HL-60 (cell line): Measurements from ENCODE around the gene LVRN.

Experiments used
- DNase-seq, 2 experiments: peaks; one replicate each; pipeline ENCODE4 v3.0.0-alpha.2; 2010 to 2020; ENCODE audit warnings: low read depth in 1 of 2, low spot score in 1 of 2
- H3K27ac ChIP-seq: fragments of 250-450 bp; sonication (Bioruptor Pico); replicated peaks from 2 replicates; pipeline ENCODE4 v1.5.1; 2020; ENCODE audit warnings: mild to moderate bottlenecking, moderate library complexity
- H3K27me3 ChIP-seq: fragments of 250-450 bp; sonication (Bioruptor Pico); 2 replicates; pipeline ENCODE4 v1.5.1; 2021; ENCODE audit warnings: mild to moderate bottlenecking, moderate library complexity; ENCODE audit not compliant: insufficient read depth, poor library complexity, severe bottlenecking
- H3K4me3 ChIP-seq: replicated peaks from 2 replicates; pipeline ENCODE4 v1.5.1; 2011; ENCODE audit warnings: mild to moderate bottlenecking, control low read depth, low read length; ENCODE audit not compliant: insufficient read depth
- GABPA ChIP-seq: IDR thresholded peaks from 2 replicates; pipeline ENCODE4 v1.6.1; 2012; ENCODE audit warnings: low read depth
- POLR2AphosphoS5 ChIP-seq: IDR thresholded peaks from 2 replicates; pipeline ENCODE4 v1.6.1; 2012; ENCODE audit warnings: low read depth
- SPI1 ChIP-seq: IDR thresholded peaks from 2 replicates; pipeline ENCODE4 v1.6.1; 2012; ENCODE audit warnings: low read depth, mild to moderate bottlenecking, borderline replicate concordance
- TF ChIP-seq, protein P1 (sequence below): IDR thresholded peaks from 2 replicates; pipeline ENCODE4 v1.6.1; 2012; ENCODE audit warnings: low read depth; ENCODE audit not compliant: insufficient replicate concordance
- TF ChIP-seq, protein P2 (sequence below): IDR thresholded peaks from one replicate; pipeline ENCODE4 v1.5.1; 2011; ENCODE audit warnings: low read length, control low read depth, inconsistent platforms; ENCODE audit not compliant: insufficient read depth

LVRN gene

DNA sequence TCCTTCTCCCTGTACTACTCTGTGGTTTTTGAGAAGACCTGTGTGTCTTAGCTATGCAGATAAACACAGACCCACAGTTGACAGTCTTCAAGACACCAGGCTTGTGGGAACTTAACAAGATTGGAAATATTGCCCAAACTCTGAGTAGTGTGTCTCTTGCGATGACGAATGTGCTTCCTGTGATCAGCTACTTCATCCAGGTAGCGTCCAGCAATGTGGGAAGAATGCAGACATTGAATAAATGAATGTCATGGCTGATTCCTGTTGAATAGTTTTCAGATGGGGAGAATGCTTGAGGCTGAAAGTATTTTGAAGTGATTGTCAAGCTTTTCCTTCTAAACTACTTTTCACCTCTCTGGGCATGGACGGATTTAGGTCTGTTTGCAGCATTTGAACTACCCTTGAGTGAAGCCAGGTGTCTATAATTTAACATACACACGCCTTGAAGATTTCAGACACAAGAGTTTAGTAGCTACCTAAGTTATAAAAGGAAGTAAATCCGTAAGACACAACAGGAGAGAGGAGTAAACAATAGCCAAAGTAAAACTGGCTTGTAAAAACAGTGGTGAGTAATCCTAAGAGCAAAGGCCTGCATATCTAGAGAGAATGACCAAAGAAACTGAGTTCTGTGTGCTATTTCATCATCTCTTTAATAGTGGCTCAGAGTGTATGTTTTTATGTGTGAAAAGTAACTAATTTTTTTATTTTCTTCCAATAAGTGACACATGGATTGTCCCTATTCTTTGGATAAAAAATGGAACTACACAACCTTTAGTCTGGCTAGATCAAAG is 40.0 kb downstream of the LVRN start:
- Histone ChIP-seq H3K27ac (no peak overlapping the region), H3K4me3 (no peak overlapping the region), H3K27me3 (no peaks in the 10 kb centered on the region)
- no peak for DNase-seq
- TF ChIP-seq GABPA (no peak), POLR2AphosphoS5 (no peak), SPI1 (no peak)
- TF ChIP-seq, protein P1, sequence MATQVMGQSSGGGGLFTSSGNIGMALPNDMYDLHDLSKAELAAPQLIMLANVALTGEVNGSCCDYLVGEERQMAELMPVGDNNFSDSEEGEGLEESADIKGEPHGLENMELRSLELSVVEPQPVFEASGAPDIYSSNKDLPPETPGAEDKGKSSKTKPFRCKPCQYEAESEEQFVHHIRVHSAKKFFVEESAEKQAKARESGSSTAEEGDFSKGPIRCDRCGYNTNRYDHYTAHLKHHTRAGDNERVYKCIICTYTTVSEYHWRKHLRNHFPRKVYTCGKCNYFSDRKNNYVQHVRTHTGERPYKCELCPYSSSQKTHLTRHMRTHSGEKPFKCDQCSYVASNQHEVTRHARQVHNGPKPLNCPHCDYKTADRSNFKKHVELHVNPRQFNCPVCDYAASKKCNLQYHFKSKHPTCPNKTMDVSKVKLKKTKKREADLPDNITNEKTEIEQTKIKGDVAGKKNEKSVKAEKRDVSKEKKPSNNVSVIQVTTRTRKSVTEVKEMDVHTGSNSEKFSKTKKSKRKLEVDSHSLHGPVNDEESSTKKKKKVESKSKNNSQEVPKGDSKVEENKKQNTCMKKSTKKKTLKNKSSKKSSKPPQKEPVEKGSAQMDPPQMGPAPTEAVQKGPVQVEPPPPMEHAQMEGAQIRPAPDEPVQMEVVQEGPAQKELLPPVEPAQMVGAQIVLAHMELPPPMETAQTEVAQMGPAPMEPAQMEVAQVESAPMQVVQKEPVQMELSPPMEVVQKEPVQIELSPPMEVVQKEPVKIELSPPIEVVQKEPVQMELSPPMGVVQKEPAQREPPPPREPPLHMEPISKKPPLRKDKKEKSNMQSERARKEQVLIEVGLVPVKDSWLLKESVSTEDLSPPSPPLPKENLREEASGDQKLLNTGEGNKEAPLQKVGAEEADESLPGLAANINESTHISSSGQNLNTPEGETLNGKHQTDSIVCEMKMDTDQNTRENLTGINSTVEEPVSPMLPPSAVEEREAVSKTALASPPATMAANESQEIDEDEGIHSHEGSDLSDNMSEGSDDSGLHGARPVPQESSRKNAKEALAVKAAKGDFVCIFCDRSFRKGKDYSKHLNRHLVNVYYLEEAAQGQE = no peak
- TF ChIP-seq, protein P2, sequence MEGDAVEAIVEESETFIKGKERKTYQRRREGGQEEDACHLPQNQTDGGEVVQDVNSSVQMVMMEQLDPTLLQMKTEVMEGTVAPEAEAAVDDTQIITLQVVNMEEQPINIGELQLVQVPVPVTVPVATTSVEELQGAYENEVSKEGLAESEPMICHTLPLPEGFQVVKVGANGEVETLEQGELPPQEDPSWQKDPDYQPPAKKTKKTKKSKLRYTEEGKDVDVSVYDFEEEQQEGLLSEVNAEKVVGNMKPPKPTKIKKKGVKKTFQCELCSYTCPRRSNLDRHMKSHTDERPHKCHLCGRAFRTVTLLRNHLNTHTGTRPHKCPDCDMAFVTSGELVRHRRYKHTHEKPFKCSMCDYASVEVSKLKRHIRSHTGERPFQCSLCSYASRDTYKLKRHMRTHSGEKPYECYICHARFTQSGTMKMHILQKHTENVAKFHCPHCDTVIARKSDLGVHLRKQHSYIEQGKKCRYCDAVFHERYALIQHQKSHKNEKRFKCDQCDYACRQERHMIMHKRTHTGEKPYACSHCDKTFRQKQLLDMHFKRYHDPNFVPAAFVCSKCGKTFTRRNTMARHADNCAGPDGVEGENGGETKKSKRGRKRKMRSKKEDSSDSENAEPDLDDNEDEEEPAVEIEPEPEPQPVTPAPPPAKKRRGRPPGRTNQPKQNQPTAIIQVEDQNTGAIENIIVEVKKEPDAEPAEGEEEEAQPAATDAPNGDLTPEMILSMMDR = no peak

DNA sequence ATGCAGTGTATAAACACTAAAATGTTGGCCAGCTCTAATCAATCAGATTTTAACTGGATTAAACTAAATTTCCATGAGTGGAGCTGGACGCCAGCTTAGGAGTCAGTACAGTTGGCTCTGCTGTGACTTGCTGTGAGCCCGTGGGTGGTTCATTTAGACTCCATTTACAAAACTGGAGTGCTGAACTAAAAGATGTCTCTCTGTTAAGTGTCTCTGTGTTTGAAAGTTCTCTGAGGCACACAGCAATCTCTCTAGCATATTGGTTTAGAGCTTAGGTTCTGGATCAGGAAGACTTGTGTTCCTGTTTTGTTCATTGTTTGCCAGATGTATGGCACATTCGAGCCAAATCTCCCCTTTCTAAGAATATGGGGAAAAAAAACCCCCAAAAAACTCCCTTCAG is 42.0 kb downstream of the LVRN start:
- no peaks in the 10 kb centered on the region for H3K27me3 ChIP-seq
- no peak for TF ChIP-seq GABPA
- no peak for TF ChIP-seq SPI1
- TF ChIP-seq, protein P1 = no peak
- TF ChIP-seq, protein P2 = no peak
- TF ChIP-seq POLR2AphosphoS5 = no peak
- H3K4me3 ChIP-seq = no peak overlapping the region

DNA sequence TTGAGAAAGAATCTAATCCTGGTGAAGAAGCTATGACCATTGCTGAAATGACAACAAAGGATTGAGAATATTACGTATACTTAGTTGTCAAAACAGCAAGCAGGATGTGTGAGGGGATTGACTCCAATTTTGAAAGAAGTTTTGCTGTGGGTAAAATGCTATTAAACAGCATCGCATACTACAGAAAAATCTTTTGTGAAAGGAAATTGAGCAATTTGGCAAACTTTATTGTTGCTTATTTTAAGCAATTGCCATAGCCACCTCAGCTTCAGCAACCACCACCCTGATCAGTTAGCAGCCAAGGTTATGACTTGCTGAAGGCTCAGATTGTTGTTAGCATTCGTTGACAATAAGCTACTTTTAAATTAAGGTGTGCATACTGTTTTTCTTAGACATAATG is 47.5 kb downstream of the LVRN start:
- TF ChIP-seq GABPA (no peak), SPI1 (no peak)
- H3K4me3 ChIP-seq = no peak overlapping the region
- no peak for DNase-seq
- no peak overlapping the region for H3K27ac ChIP-seq
- H3K27me3 ChIP-seq = no peaks in the 10 kb centered on the region

More for the DNA sequence above, 42.0 kb downstream of the LVRN start:
- no peak for DNase-seq
- H3K27ac ChIP-seq = no peak overlapping the region

DNA sequence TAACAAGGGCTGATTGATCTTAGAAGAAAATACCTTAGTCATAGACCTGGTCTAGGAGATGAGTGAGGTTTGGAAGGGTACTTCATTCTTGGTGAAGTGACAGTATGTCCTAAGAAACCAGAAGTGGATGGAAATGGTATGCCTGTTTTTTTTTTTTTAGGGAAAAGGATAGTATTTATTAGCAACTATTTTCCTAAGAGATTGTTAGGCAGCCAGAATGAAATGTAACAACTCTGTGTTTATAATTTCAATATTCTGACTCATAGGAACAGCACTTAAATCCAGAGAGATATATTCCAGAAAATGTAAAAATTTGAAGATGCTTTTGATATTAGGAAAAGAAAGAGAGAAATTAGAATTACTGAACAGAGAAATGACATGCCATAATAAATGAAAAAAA is 48.8 kb downstream of the LVRN start:
- H3K4me3 ChIP-seq = no peak overlapping the region
- H3K27ac ChIP-seq = no peak overlapping the region
- TF ChIP-seq, protein P1 = no peak
- TF ChIP-seq GABPA (no peak), SPI1 (no peak), POLR2AphosphoS5 (no peak)
- no peaks in the 10 kb centered on the region for H3K27me3 ChIP-seq
- no peak for DNase-seq
